ENCODE data around the gene AP4E1.

Gene AP4E1

DNA sequence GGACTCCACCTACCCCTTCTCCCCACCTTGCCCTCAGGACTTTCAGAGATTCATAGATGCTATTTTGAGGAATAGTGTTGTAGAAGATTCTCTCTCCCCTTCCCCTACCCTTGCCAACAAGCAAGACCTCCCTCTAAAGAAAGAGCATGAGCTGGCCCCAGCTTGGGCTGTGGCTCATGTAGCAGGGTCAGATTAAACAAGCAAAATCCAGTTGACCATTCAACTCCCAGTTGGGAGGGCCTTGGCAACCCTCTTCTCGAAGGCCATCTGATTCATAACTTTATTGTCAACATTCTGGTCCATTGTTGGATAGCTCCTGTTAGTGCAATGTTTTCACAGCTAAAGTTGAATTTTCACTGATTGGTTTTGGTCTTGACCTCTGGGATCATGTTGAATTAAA lies 145.1 kb downstream of the AP4E1 start:
- H3K9ac ChIP-seq (ENCODE audit: low read length), result no peak overlapping the region
- H3K36me3 ChIP-seq (ENCODE audit: control insufficient read depth, low read depth, low read length), result no peaks in the 10 kb centered on the region
- H3K4me3 ChIP-seq (ENCODE audit: low read length), result no peak overlapping the region
- no peaks in the 10 kb centered on the region for H3K4me1 ChIP-seq (ENCODE audit: control insufficient read depth, low read depth, low read length)
- H3K9me3 ChIP-seq (ENCODE audit: control insufficient read depth, low read depth, low read length), result no peaks in the 10 kb centered on the region
- no peak overlapping the region for H3K27ac ChIP-seq (ENCODE audit: low read length)
- H3K27me3 ChIP-seq (ENCODE audit: control insufficient read depth, insufficient read depth, low read length), result no peaks in the 10 kb centered on the region

DNA sequence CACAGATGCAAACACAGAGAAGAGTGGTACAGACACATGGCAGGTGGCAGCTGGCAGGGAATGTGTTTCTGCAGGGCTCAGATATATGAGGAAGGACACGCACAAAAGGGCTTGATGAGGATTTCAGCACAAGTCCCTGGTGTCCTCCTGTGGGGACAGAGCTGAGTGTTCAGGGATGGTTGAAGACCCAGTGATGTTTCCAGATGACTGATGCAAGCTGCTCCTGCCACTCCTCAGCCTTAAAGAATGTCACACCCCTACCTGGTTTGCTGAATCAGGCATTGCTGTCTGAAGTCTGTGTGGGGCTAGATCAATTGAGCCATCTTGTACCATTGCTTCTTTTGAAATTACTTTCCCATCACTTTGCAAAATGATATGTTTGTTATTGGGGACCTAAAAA lies 146.1 kb downstream of the AP4E1 start:
- no peaks in the 10 kb centered on the region for H3K4me1 ChIP-seq (ENCODE audit: control insufficient read depth, low read depth, low read length)
- no peak overlapping the region for H3K9ac ChIP-seq (ENCODE audit: low read length)
- no peaks in the 10 kb centered on the region for H3K9me3 ChIP-seq (ENCODE audit: control insufficient read depth, low read depth, low read length)
- no peaks in the 10 kb centered on the region for H3K27me3 ChIP-seq (ENCODE audit: control insufficient read depth, insufficient read depth, low read length)
- no peak overlapping the region for H3K4me3 ChIP-seq (ENCODE audit: low read length)
- H3K27ac ChIP-seq (ENCODE audit: low read length), result no peak overlapping the region
- H3K36me3 ChIP-seq (ENCODE audit: control insufficient read depth, low read depth, low read length), result no peaks in the 10 kb centered on the region

Measured in iPS-18a (cell line).